NCI-H226 (cell line): ENCODE data around the gene ADCK1.
"Not testable (repeated sequence)": the region's sequence is repeated elsewhere in the genome, so short reads cannot be mapped to it uniquely, and the experiment has no call there.

Experiments used
- DNase-seq: peaks from one replicate; pipeline ENCODE4 v3.0.0-alpha.2; 2015

ADCK1 gene, protein sequence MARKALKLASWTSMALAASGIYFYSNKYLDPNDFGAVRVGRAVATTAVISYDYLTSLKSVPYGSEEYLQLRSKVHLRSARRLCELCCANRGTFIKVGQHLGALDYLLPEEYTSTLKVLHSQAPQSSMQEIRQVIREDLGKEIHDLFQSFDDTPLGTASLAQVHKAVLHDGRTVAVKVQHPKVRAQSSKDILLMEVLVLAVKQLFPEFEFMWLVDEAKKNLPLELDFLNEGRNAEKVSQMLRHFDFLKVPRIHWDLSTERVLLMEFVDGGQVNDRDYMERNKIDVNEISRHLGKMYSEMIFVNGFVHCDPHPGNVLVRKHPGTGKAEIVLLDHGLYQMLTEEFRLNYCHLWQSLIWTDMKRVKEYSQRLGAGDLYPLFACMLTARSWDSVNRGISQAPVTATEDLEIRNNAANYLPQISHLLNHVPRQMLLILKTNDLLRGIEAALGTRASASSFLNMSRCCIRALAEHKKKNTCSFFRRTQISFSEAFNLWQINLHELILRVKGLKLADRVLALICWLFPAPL

DNA sequence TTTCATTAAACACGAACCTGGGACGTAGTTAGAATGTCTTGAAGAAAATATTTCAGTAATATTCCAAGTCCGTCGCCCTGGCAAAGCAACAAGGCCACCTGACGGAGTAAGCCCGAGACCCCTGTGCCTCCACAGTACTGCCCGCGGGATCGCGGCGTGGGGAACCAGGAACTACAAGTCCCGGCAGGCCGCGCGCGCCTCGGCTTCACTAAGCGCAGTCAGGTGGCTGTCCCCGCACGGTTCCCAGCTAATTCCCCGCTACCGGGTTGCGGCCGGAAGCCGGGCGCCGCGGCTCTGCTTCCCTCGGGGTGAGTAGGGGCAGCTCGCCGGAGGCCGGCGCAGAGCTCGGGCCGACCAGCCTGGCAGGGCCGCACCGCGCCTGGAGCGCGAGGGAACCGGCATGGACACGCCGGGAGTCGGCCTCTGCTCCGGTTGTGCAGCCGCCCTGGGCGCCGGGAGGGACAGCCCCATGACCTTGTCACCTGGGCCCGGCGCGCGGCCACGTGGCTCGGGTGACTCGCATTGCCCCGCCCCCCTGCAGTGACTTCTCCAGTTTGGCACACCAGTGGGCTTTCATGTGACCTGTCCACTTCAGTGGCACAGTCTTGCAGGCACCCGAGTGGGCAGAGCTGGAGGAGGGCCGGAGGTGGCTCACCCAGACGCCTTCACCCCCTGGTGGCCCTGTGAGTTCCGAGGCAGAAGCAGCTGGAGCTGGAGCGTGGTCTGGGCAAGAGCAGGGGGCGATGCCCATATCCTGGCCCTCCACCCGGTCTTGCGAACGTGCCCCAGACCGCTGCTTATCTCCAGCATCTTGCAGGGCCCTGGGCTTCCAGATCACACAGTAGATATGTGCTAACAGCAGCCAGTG is at the start of gene ADCK1:
Gene ADCK1 (plus strand): TSS at position 247 of the 868 bp plus-strand sequence. CDS start 18,870 bp downstream, outside the sequence.
- DNase-seq = peak; percentile 60

DNA sequence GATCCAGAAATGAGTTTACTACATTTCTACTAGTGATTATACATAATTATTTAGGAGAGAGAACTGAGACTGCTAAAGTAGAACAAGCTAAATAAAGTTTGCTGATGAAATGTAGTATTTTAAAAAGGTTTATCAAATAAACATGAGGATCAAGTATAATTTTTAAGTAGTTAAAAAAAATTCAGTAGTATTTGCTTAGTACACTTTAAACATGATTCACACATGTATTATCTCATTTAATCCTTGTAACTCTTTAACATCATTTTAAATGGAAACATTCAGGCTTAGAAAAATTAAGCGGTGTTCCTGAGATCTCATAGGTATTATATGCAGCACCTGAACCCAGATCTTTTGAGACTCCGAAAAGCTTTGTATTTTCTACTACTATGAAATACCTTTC is 47.6 kb upstream of the ADCK1 start:
- DNase-seq = no peak

DNA sequence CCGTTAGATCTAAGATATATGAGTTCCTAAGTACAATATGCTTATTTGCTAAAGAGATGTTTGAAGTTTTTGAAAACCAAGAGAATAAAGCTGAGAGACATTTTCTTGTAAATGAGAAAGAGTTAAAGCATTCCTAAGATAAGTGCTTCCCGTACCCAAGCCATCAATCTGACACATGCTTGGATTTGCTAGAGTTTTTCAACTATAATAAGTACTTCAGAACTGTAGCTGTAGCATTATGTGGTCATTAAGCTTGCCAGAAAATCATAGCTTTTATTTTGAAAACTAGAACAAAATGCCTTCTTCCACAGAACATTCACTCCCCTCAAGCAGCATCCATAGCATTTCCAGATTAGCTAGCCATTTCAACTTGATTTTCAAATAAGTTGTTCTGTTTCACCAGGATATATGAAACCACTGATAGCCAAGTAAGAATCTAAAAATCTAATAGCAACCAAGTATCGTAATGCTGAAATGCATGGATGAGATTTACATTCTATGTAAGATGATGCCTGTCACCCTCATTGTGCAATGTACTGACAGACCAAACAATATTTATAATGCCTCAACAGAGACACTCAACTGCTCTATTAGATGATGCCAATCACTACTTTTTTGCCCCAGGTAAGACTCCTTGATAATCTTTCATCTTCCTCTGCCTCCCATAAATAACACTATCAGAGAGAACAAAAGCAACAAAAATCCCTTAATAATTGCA is 47.0 kb upstream of the ADCK1 start:
- DNase-seq = no peak

DNA sequence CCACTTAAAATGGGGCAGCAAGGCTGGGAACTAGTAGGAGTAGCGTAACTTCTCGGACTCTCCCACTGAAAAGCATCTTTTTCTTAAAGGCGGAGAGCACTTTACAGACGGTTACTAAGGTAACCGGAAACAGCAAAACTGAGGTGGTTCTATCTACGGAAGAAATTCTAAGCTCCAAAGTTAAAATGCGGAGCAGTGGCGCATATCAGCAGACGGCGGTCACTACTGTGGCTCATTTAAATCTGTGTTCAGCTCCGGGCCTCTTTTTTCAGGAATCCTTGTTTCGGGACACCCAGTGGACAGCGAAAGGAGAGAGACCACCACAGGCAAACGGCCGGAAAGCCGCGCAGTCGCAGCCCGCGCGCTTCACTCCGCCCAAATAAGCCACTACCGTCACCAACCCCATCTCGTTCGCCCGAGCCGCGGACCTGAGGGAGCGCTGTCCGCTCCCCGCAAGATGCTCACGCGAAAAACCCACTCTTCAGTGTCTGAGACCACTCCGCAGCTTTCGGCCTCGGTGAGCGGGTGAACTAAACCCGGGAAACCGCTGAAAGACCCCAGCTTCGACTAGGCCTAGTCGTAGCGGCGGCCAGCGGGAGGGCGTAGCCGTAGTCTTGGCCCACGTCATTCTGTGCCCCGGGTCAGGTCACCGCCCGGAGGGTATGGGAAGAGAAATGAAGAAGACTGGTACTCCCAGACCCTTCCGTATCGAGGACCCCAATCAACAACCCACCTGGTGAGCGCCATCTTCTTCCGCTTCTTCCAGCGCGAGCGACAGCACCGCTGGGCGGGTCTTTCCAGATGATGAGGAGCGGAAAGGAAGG is 39.3 kb upstream of the ADCK1 start, which contains the start of gene SNW1:
Gene SNW1 (minus strand): TSS at position 776 of the 824 bp plus-strand sequence. CDS start 29 bp downstream, at position 747.
- peak; percentile 92 for DNase-seq

DNA sequence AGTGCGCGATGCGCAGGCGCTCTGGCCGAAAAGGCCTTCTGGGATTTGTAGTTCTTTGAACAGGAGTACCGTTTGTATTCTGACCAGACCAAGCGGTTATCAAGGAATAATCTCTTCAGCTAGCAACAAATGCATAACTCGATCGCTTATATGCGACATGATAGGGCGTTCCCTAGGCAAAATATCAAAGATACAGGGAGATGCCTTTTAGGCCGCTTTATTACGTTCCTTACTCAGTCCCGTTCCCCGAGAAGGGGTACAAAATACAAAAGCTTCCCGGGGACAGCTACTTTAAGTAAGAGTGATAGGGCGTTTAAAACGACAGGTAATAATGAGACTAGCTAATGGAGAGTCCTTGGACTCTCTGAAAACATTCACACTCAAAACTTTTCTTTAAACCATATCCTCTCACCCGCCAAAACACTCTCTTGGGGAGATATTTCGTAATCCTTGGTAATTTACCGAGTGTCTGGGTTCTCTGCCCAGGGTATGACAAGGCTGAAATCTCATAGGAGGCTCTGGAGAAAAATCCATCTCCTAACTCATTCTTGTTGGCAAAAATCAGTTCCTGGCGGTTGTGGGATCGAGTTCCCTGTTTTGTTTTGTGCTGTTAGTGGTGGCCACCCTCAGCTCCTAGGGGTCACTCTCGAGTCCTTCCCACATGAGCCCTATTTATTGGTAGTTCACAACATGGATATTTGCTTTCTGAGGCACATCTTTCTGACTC is 38.5 kb upstream of the ADCK1 start:
- no peak for DNase-seq

- DNase-seq = no peak
Measured at GRCh38 chr14:77763316-77763715, 36.6 kb upstream of the ADCK1 start.

GRCh38 chr14:77763978-77764377 is 35.9 kb upstream of the ADCK1 start:
- DNase-seq = no peak

DNA sequence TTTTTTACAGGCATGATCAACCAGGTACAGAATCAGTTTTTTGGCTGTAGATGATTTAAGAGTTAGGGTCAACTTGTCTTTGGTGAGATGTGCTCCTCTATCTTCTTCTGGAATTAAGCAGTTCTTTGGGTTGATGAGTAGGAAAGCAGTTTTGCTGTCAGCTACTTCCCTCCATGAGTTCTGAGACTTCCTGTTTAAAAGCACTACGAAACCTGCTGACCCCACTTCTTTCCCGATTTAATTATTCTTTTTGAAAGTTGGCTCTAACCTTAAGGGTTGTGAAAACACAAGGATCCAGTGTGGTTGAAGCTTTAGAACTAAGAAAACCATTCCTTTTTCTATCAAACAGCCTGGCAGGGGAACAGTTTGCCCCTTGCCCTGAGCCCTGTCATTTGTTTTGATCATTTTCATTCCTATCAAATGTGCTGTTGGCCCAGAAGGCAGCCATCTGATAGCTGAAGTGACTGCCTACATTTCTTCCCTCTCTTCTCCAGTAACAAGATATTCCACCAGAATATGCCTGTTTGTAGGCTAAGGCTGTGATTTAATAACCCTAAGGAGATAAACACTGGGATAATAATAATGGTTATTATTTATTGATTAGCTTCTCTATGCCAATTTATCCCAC is 31.4 kb upstream of the ADCK1 start:
- DNase-seq = not testable (repeated sequence)

GRCh38 chr14:77773966-77774365 is 25.9 kb upstream of the ADCK1 start:
- DNase-seq = not testable (repeated sequence)

- no peak for DNase-seq
Measured at GRCh38 chr14:77782202-77782601, 17.7 kb upstream of the ADCK1 start.

GRCh38 chr14:77786148-77786547 is 13.8 kb upstream of the ADCK1 start:
- DNase-seq = no peak

GRCh38 chr14:77790566-77791224 is 9.2 kb upstream of the ADCK1 start:
- no peak for DNase-seq

- DNase-seq = no peak
Measured at GRCh38 chr14:77791225-77791600, 8.7 kb upstream of the ADCK1 start.

- DNase-seq = peak; percentile 49
Measured at GRCh38 chr14:77793255-77793654, 6.7 kb upstream of the ADCK1 start.

DNA sequence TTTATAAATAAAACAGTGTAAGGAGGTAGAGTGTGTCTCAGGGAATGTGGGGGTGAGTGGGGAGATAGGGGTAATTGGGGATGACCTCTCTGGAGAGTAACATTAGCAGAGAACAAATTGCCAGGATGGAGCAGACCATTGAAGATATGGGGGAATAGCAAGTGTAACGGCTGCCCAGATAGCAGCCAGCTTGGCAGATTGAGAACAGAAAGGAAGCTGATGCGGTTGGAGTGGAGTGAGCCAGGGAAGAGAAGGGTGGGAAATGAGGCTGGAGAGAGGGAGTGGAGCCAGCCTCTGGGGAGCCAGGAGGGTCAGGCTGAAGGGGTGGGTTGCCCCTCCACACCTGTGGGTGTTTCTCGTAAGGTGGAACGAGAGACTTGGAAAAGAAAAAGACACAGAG is 5.6 kb upstream of the ADCK1 start:
- no peak for DNase-seq

DNA sequence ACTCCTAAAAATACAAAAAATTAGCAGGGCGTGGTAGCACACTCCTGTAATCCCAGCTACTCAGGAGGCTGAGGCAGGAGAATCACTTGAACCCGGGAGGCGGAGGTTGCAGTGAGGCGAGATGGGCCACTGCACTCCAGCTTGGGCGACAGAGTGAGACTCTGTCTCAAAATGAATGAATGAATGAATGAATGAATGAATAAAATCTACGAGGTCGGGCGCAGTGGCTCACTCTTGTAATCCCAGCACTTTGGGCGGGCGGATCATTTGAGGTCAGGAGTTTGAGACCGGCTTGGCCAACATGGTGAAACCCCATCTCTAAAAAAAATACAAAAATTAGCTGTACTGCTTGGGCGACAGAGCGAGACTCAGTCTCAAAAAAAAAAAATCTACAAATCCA is 453 bp upstream of the ADCK1 start:
- not testable (repeated sequence) for DNase-seq

DNA sequence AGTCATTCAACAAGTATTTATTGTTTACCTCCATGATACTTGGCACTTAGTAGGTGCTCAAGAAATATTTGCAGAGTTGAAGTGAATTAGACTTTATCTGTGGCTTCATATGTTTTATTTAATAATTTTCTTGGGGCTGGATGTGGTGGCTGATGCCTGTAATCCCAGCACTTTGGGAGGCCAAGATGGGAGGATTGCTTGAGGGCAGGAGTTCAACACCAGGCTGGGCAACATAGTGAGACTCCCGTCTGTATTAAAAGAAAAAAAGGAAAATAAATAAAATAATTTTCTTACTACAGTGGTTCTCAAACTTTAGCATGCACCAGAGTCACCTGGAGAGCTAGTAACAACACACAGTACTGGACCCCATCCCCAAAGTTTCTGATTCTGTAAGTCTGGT is 905 bp downstream of the ADCK1 start:
- no peak for DNase-seq

GRCh38 chr14:77804592-77804991 is 4.7 kb downstream of the ADCK1 start:
- DNase-seq = no peak

- no peak for DNase-seq
Measured at GRCh38 chr14:77805706-77806105, 5.8 kb downstream of the ADCK1 start.

- DNase-seq = no peak
Measured at GRCh38 chr14:77808250-77808649, 8.3 kb downstream of the ADCK1 start.
